ENCODE data around the gene ERVK3-1. TPM values are rescaled to one million over a fixed set of nuclear protein-coding genes. Genes with fewer than 3 reads are reported as not detected.
"Not testable (repeated sequence)": the region's sequence is repeated elsewhere in the genome, so short reads cannot be mapped to it uniquely, and the experiment has no call there.

The ERVK3-1 gene
- total RNA-seq: 30.6 and 34.5 TPM in 2 replicates

GRCh38 chr19:58305065-58305931 lies at the start of gene ERVK3-1:
TSS of gene ERVK3-1 (plus strand) at chr19:58305377. CDS start at chr19:58312169, 6,792 bp downstream.
- H3K4me3 ChIP-seq (ENCODE audit: low read depth, low read length): peak within 1 kb of the TSS; percentile 97
- no peak for TF ChIP-seq CTCF (IDR thresholded peaks at IDR 0.05; ENCODE audit: insufficient read depth, low read depth, low read length)

GRCh38 chr19:58258259-58258658 lies 46.9 kb upstream of the ERVK3-1 start:
- not testable (repeated sequence) for DNase-seq (ENCODE audit: low read depth)

More at GRCh38 chr19:58305065-58305931, at the start of gene ERVK3-1:
- peak; percentile 99 for DNase-seq (ENCODE audit: low read depth)

GRCh38 chr19:58261600-58261967 lies 43.6 kb upstream of the ERVK3-1 start:
- DNase-seq (ENCODE audit: low read depth): no peak
- no peak for TF ChIP-seq CTCF (IDR thresholded peaks at IDR 0.05; ENCODE audit: insufficient read depth, low read depth, low read length)
- no peak overlapping the region for H3K4me3 ChIP-seq (ENCODE audit: low read depth, low read length)

More at GRCh38 chr19:58258259-58258658, 46.9 kb upstream of the ERVK3-1 start:
- not testable (repeated sequence) for H3K4me3 ChIP-seq (ENCODE audit: low read depth, low read length)

GRCh38 chr19:58261968-58262921 lies 42.9 kb upstream of the ERVK3-1 start:
- TF ChIP-seq CTCF (IDR thresholded peaks at IDR 0.05; ENCODE audit: insufficient read depth, low read depth, low read length): no peak
- H3K4me3 ChIP-seq (ENCODE audit: low read depth, low read length): no peak overlapping the region
- DNase-seq (ENCODE audit: low read depth): no peak

GRCh38 chr19:58262922-58263296 lies 42.3 kb upstream of the ERVK3-1 start:
- no peak for DNase-seq (ENCODE audit: low read depth)
- H3K4me3 ChIP-seq (ENCODE audit: low read depth, low read length): no peak overlapping the region
- TF ChIP-seq CTCF (IDR thresholded peaks at IDR 0.05; ENCODE audit: insufficient read depth, low read depth, low read length): no peak

GRCh38 chr19:58265100-58265499 lies 40.1 kb upstream of the ERVK3-1 start:
- no peak overlapping the region for H3K4me3 ChIP-seq (ENCODE audit: low read depth, low read length)
- DNase-seq (ENCODE audit: low read depth): no peak
- TF ChIP-seq CTCF (IDR thresholded peaks at IDR 0.05; ENCODE audit: insufficient read depth, low read depth, low read length): no peak

- no peak for TF ChIP-seq CTCF (IDR thresholded peaks at IDR 0.05; ENCODE audit: insufficient read depth, low read depth, low read length)
- H3K4me3 ChIP-seq (ENCODE audit: low read depth, low read length): no peak overlapping the region
- DNase-seq (ENCODE audit: low read depth): no peak
These were observed 36.8 kb upstream of the ERVK3-1 start for GRCh38 chr19:58268344-58268743.
